ENCODE results near the gene CCDC87.
A peak's percentile ranks its signal among the peaks of the same experiment; 100 is the strongest.

The CCDC87 gene

GRCh38 chr11:66579017-66579606 is 13.8 kb downstream of the CCDC87 start:
- peak; percentile 88 for DNase-seq (ENCODE audit: low spot score)
- peak; percentile 82 for TF ChIP-seq CTCF (IDR thresholded peaks at IDR 0.05; ENCODE audit: borderline replicate concordance, control extremely low read depth, extremely low read depth, insufficient read depth, missing control alignments)
- in situ Hi-C loops (cut with MboI; ENCODE audit: low sequenced_read_pairs, unreplicated experiment), result no loop called here

- TF ChIP-seq CTCF (IDR thresholded peaks at IDR 0.05; ENCODE audit: borderline replicate concordance, control extremely low read depth, extremely low read depth, insufficient read depth, missing control alignments), result no peak
- in situ Hi-C loops (cut with MboI; ENCODE audit: low sequenced_read_pairs, unreplicated experiment), result no loop called here
- no peak for DNase-seq (ENCODE audit: low spot score)
Observed at GRCh38 chr11:66570850-66571180, 22.0 kb downstream of the CCDC87 start.

GRCh38 chr11:66570079-66570849 is 22.6 kb downstream of the CCDC87 start:
- TF ChIP-seq CTCF (IDR thresholded peaks at IDR 0.05; ENCODE audit: borderline replicate concordance, control extremely low read depth, extremely low read depth, insufficient read depth, missing control alignments), result no peak
- no peak for DNase-seq (ENCODE audit: low spot score)
- in situ Hi-C loops (cut with MboI; ENCODE audit: low sequenced_read_pairs, unreplicated experiment), result no loop called here

- no peak for TF ChIP-seq CTCF (IDR thresholded peaks at IDR 0.05; ENCODE audit: borderline replicate concordance, control extremely low read depth, extremely low read depth, insufficient read depth, missing control alignments)
- in situ Hi-C loops (cut with MboI; ENCODE audit: low sequenced_read_pairs, unreplicated experiment), result no loop called here
- DNase-seq (ENCODE audit: low spot score), result no peak
Observed at GRCh38 chr11:66569076-66569475, 23.8 kb downstream of the CCDC87 start.

- DNase-seq (ENCODE audit: low spot score), result peak; percentile 92
- TF ChIP-seq CTCF (IDR thresholded peaks at IDR 0.05; ENCODE audit: borderline replicate concordance, control extremely low read depth, extremely low read depth, insufficient read depth, missing control alignments), result no peak
- in situ Hi-C loops (cut with MboI; ENCODE audit: low sequenced_read_pairs, unreplicated experiment), result no loop called here
Observed at GRCh38 chr11:66568124-66568916, 24.5 kb downstream of the CCDC87 start, which contains the start of gene CTSF. TSS of gene CTSF (minus strand) at chr11:66568606. CDS start at chr11:66568486, 120 bp downstream.

- TF ChIP-seq CTCF (IDR thresholded peaks at IDR 0.05; ENCODE audit: borderline replicate concordance, control extremely low read depth, extremely low read depth, insufficient read depth, missing control alignments), result no peak
- in situ Hi-C loops (cut with MboI; ENCODE audit: low sequenced_read_pairs, unreplicated experiment), result no loop called here
- DNase-seq (ENCODE audit: low spot score), result no peak
Observed at GRCh38 chr11:66567787-66568123, 25.1 kb downstream of the CCDC87 start.

Measured in GM13976 (cell line).